Neural crest cell (in vitro differentiated cells): ENCODE data around the gene FGD4. TPM values are rescaled to one million over a fixed set of nuclear protein-coding genes. Genes with fewer than 3 reads are reported as not detected.

ENCODE experiments used
- DNase-seq: peaks from one replicate; pipeline ENCODE4 v3.0.0; 2021; ENCODE audit warnings: low read depth, mixed read lengths, low spot score
- H3K27ac Mint-ChIP-seq: one replicate; pipeline ENCODE4 v1.8.0; 2021; ENCODE audit warnings: mild to moderate bottlenecking, mixed read lengths; ENCODE audit not compliant: unreplicated experiment
- H3K27me3 Mint-ChIP-seq: 2 replicates; pipeline ENCODE4 v1.8.0; 2021; ENCODE audit warnings: low read depth, mild to moderate bottlenecking, mixed read lengths
- H3K36me3 Mint-ChIP-seq: 2 replicates; pipeline ENCODE4 v1.8.0; 2021; ENCODE audit warnings: low read depth, mild to moderate bottlenecking, mixed read lengths
- H3K4me1 Mint-ChIP-seq: 2 replicates; pipeline ENCODE4 v1.8.0; 2021; ENCODE audit warnings: mixed read lengths
- H3K4me3 Mint-ChIP-seq: one replicate; pipeline ENCODE4 v1.8.0; 2021; ENCODE audit warnings: mild to moderate bottlenecking, mixed read lengths
- H3K9me3 Mint-ChIP-seq: 2 replicates; pipeline ENCODE4 v1.8.0; 2021; ENCODE audit warnings: mixed read lengths
- CTCF ChIP-seq: fragments of 200-600 bp; sonication (generic); conservative IDR thresholded peaks from 2 replicates; pipeline ENCODE4 v1.5.0; 2021; ENCODE audit warnings: antibody characterized with exemption, mild to moderate bottlenecking
- total RNA-seq: library from RNA; stranded (reverse); gene quantifications from 2 replicates; pipeline ENCODE4 v1.2.1, GENCODE V29; 2021

Gene FGD4
- total RNA-seq, 1 donor from 2014 or later: 35.8 TPM

GRCh38 chr12:32659908-32660440 is 260.6 kb downstream of the FGD4 start:
- TF ChIP-seq CTCF: no peak
- Mint-ChIP-seq H3K36me3 (no peaks in the 10 kb centered on the region), H3K4me1 (peaks cover 5% of the 10 kb centered on the region), H3K27ac (no peak overlapping the region), H3K27me3 (no peaks in the 10 kb centered on the region), H3K9me3 (peaks cover 3% of the 10 kb centered on the region), H3K4me3 (no peak overlapping the region)
- DNase-seq: no peak

GRCh38 chr12:32661706-32662105 is 262.3 kb downstream of the FGD4 start:
- Mint-ChIP-seq H3K4me3 (no peak overlapping the region), H3K27me3 (no peaks in the 10 kb centered on the region), H3K27ac (no peak overlapping the region), H3K36me3 (no peaks in the 10 kb centered on the region), H3K9me3 (peaks cover 2% of the 10 kb centered on the region), H3K4me1 (peaks cover 11% of the 10 kb centered on the region)
- no peak for TF ChIP-seq CTCF
- no peak for DNase-seq

GRCh38 chr12:32662665-32663064 is 263.3 kb downstream of the FGD4 start:
- no peak for DNase-seq
- Mint-ChIP-seq H3K9me3 (no peaks in the 10 kb centered on the region), H3K36me3 (no peaks in the 10 kb centered on the region), H3K27me3 (no peaks in the 10 kb centered on the region), H3K4me1 (peaks cover 11% of the 10 kb centered on the region), H3K27ac (no peak overlapping the region), H3K4me3 (no peak overlapping the region)
- TF ChIP-seq CTCF: no peak

GRCh38 chr12:32666018-32666417 is 266.7 kb downstream of the FGD4 start:
- no peaks in the 10 kb centered on the region for H3K9me3 Mint-ChIP-seq
- no peak overlapping the region for H3K4me3 Mint-ChIP-seq
- no peak for DNase-seq
- H3K4me1 Mint-ChIP-seq: peaks cover 9% of the 10 kb centered on the region
- no peak for TF ChIP-seq CTCF
- H3K27me3 Mint-ChIP-seq: no peaks in the 10 kb centered on the region
- H3K27ac Mint-ChIP-seq: no peak overlapping the region
- H3K36me3 Mint-ChIP-seq: no peaks in the 10 kb centered on the region

GRCh38 chr12:32669584-32669983 is 270.2 kb downstream of the FGD4 start:
- Mint-ChIP-seq H3K27ac (no peak overlapping the region), H3K36me3 (no peaks in the 10 kb centered on the region), H3K27me3 (no peaks in the 10 kb centered on the region), H3K4me1 (peaks cover 14% of the 10 kb centered on the region), H3K4me3 (no peak overlapping the region), H3K9me3 (no peaks in the 10 kb centered on the region)
- no peak for DNase-seq
- TF ChIP-seq CTCF: no peak
